ENCODE data around the gene IFI27.
"Not testable (repeated sequence)": the region's sequence is repeated elsewhere in the genome, so short reads cannot be mapped to it uniquely, and the experiment has no call there.

The IFI27 gene

DNA sequence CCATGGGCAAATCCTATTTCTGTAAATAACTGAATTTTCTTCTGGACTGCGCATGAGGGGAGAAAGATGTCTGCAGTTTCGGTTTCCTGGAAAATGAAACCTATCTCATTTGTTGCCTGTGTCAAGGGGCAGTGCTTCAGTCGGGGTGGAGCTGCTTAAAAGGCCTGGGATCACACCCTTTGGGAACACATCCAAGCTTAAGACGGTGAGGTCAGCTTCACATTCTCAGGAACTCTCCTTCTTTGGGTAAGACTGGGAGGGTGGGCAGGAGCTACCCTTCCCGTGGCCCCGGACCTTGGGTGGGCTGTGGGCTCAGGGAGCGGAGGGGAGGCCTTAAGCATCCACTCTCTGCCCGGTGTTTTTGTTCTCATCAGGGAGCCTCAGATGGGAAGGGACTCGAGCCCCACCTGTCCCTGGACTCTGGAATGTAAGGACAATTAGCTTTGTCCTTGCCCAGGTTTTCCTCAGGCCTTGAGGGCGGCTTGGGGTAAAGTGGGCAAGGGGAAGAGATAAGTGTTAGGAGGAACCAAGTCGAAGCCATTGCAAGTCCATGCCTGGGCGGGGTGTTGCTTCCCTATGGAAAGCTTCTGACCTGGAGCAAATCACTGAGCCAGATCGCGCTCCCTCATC is at the start of gene IFI27:
Gene IFI27, plus strand, starts transcription at position 185 of the 630 bp plus-strand sequence.
- no peak for DNase-seq (ENCODE audit: low read depth in 3 of 3)

GRCh38 chr14:94062344-94062940 is 48.1 kb upstream of the IFI27 start:
- no peak for DNase-seq (ENCODE audit: low read depth in 3 of 3)

DNA sequence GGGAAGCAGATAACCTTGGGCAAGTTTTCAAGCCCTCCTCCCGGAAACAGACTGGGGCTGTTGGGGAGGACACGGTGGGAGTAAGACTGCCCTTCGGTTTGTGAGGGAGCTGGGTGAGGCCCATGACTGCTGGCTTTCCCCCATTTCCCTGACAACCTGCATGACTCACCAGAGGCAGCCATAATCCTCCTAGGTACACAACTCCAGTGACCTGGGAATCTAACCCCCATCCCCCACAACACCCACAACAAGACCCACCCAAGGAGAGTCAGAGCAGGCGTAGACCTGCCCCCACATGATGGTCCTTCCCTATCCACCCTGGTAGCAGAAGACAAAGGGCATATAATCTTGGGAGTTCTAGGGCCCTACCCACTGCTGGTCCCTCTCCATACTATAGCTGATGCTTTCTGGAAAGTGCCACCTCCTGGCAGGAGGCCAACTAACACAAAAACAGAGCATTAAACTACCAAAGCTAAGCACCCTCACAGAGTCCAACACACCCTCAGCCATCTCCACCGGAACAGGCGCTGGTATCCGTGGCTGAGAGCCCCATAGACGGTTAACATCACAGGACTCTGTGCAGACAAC is 44.4 kb upstream of the IFI27 start:
- DNase-seq (ENCODE audit: low read depth in 3 of 3), result no peak

DNA sequence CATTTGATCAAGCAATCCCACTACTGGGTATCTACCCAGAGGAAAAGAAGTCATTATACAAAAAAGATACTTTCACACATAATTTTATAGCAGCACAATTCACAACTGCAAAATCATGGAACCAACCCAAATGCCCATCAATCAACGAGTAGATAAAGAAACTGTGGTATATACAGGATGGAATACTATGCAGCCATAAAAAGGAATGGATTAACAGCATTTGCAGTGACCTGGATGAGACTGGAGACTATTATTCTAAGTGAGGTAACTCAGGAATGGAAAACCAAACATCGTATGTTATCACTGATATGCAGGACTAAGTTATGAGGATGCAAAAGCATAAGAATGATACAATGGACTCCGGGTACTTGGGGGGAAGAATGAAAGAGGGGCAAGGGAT is 38.5 kb upstream of the IFI27 start:
- not testable (repeated sequence) for DNase-seq (ENCODE audit: low read depth in 3 of 3)

- no peak for DNase-seq (ENCODE audit: low read depth in 3 of 3)
These were observed 36.0 kb upstream of the IFI27 start for GRCh38 chr14:94074534-94074933.

DNA sequence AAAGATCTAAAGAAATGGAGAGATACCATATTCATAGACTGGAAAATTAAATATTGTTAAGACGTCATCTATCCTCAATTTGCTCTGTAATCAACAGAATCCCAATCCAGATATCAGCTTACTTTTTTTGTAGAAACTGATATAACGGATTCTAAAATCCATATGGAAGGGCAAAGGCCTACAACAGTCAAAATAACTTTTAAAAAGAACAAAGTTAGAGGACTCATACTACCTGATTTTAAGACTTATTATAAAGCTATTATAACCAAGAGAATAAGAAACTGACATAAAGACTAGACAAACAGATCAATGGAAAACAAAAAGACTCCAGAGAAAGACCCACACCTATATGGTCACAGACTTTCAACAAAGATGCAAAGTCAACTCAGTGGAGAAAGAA is 35.5 kb upstream of the IFI27 start:
- no peak for DNase-seq (ENCODE audit: low read depth in 3 of 3)

DNA sequence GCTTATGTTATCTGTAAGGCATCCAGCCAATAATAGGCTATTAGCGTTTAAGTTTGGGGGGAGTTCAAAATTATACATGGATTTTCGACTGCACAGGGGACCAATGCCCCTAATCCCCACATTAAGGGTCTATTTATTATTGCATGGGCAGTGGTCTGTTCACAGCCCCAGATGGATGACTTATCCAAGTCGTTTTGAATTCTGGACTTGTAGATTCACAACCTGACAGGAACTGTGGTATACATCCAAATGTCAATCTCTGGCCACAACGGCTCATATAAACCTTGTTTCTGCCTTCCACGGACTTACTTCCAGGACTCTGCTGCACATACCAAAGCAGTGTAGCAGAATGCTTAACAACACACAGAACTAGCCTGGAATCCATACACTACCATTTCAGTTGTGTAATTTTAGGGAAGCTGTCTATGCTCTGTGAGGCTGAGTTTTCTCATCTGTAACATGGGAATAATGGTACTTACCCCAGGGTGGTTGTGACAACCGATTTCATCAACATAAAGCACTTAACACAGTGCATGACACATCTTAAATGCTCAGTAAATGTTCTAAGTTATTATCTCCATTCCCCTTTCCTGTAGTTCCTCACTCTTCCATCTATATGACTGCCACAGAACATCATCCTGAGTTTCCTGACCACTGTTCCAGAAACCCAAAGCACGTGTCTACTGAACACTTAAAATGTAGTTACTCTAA is 33.3 kb upstream of the IFI27 start:
- DNase-seq (ENCODE audit: low read depth in 3 of 3), result no peak

- no peak for DNase-seq (ENCODE audit: low read depth in 3 of 3)
These were observed 32.7 kb upstream of the IFI27 start for GRCh38 chr14:94077823-94078222.

GRCh38 chr14:94079891-94080620 is 30.5 kb upstream of the IFI27 start:
- no peak for DNase-seq (ENCODE audit: low read depth in 3 of 3)

DNA sequence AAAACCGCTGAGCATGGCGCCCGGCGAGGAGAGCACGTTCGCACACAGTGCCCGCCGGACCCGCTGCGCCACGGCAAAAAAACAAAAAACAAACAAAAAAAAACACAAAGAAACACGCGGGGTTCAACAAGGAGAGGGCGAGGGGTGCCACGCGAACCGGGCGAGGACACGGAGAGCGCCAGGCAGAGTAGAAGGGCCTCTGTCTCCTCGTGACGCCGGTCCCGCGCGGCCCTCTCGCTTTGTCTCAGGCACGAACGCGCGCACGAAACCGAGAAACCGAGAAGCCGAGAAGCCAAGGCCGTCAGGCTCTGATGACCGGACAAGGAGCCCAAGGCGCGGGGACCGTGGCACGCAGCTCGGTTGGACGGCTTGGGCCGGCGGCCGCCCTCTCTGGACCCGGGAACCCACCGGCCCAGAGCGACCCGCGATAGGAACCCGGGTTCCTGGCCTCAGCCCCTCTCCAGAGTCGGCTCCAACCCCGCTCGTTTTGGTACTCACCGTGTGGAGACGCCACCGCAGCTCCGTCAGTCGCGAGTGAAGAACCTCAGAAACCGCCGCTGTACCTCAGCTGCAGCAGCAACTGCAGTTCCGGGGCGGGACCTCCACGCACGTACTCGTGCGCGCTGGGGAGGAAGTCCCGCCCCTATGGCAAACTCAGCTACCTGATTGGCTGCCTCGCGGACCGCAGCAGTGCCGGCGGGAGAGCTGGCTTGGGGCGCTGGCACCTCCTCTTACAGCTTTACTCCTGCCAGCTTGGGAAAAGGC is 29.7 kb upstream of the IFI27 start, which contains the start of the genes DDX24 and IFI27L1:
Gene DDX24, minus strand, starts transcription at position 582 of the 765 bp plus-strand sequence. CDS start 1,460 bp downstream, outside the sequence.
Gene IFI27L1, plus strand, starts transcription at position 690 of the 765 bp plus-strand sequence. CDS start 15,628 bp downstream, outside the sequence.
- DNase-seq (ENCODE audit: low read depth in 3 of 3), result peak; percentile 90 to 96 (median 94)

- no peak for DNase-seq (ENCODE audit: low read depth in 3 of 3)
These were observed 29.1 kb upstream of the IFI27 start for GRCh38 chr14:94081386-94081820.

GRCh38 chr14:94087891-94088290 is 22.6 kb upstream of the IFI27 start:
- no peak for DNase-seq (ENCODE audit: low read depth in 3 of 3)

GRCh38 chr14:94088516-94088915 is 22.0 kb upstream of the IFI27 start:
- DNase-seq (ENCODE audit: low read depth in 3 of 3), result no peak

DNA sequence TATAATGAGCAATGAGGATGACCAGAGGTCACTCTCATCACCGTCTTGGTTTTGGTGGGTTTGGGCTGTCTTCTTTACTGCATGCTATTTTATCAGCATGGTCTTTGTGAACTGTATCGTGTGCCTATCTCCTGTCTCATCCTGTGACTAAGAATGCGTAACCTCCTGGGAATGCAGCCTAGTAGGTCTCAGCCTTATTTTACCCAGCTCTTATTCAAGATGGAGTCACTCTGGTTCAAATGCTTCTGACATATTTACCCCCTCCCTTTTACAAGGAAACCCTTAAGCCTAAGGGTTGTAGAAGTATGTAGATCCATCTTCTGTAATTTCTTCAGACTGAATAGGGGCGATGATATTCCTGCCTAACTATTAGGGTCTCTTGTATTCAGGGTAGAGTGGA is 21.1 kb upstream of the IFI27 start:
- no peak for DNase-seq (ENCODE audit: low read depth in 3 of 3)

DNA sequence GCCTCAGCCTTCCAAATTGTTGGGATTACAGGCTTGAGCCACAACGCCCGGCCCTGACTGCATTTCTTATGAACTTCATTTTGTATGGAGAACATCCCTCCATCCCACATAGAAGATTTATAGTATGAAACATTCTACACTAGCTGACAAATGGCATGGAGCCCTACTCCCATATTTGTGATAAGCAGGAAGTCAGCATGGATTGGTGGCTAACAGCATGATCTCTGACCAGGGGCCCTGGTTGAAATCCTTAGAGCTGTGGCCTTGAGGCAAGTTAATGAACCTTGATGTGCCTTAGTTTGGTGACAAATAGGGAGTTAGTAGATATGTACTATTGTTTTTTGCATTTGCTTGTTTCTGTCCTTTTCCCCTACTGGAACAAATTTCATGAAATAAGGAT is 17.1 kb upstream of the IFI27 start:
- no peak for DNase-seq (ENCODE audit: low read depth in 3 of 3)

DNA sequence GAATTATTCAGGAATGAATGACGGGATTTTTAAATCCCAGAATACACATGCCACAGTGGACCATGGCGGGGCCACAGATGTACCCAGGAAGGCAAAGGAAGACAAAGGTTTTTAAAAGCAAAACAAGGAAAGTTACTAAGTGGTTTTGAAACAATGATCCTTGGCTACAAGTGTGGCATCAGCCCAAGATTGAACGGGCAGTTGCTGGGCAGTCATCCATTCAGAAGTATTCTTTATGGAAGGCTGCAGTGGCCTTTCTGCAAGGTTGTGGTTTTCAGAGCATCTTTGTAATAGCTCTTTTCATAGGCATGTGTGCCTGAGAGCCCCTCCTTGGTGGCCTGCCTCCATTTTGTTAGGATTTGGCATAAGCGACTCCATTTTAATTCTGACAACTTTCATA is 13.4 kb upstream of the IFI27 start:
- DNase-seq (ENCODE audit: low read depth in 3 of 3), result no peak

DNA sequence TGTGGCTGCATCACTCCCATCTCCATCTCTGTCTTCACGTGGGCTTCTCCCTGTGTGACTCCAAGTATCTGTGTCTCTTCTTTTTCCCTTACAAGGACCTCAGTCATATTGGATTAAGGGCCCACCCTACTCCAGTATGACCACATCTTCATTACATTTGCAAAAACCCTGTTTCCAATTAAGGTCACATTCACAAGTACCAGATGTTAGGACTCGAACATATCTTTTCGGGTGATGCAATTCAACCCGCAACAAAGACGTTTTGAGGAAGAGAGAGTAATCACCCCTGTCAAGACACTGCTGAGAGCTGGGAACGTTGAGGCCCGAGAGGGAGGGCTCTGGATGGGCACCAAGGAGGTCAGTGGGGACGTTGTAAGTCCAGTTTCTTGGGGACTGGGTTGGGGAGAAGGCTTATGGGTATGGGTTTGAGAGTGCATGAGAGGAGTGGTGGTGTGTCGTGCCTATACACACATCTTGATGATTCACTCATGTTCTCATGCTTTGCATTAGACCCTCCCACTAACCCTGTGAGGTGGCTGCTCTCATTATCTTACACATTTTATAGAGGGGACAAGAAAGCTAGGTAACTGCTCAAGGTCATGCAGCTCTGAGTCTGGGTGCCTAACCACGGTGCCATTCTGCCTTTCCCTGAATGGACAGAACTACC is 12.1 kb upstream of the IFI27 start:
- DNase-seq (ENCODE audit: low read depth in 3 of 3), result no peak

DNA sequence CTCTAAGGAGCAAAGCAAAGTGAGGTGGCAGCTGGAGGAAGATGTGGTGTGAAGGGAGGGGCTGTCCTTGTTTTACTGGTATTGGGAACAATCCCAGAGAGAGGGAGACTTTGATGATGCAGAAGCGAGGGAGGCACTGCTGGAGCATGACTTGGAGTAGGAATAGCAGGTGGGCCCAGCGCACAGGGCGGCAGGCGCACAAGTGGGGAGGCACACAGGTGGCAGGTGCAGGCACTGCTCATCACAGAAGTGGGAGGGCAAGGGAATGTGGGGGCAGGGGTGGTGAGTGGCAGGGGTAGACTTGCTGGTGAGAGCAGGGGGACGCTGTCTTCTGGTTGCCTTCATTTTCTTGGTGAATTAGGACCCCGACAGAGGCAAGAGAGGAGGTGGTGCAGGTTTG is 11.5 kb upstream of the IFI27 start:
- no peak for DNase-seq (ENCODE audit: low read depth in 3 of 3)

- DNase-seq (ENCODE audit: low read depth in 3 of 3), result no peak
These were observed 9.7 kb upstream of the IFI27 start for GRCh38 chr14:94100847-94101246.

DNA sequence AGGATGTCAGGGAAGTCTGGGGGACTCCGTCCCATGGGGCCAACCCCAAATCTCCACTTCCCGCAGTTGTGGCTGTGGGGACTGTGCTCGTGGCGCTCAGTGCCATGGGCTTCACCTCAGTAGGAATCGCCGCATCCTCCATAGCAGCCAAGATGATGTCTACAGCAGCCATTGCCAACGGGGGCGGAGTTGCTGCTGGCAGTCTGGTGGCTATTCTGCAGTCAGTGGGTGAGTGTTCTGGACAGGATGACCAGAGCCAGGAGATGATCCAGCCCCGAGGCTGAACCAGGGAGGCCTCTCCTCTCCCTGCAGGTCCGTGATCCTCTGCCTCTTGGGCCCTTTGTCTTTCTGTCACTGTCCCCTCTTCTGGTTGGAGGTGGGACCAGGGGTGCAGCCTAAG is 8.8 kb upstream of the IFI27 start:
- no peak for DNase-seq (ENCODE audit: low read depth in 3 of 3)

All from stimulated activated CD4-positive, alpha-beta T cell treated with anti-CD3 and anti-CD28 coated beads, TNF-alpha, amount 100 ng/mL, for 24 hours (primary cell).